GM15510 (cell line): ENCODE data around the gene C6orf118.

ENCODE experiments used
- POLR2A ChIP-seq: IDR thresholded peaks from 3 replicates; pipeline ENCODE4 v1.6.1; 2011; ENCODE audit warnings: borderline replicate concordance; ENCODE audit not compliant: insufficient read length; ENCODE audit errors: extremely low read depth

C6orf118 gene

GRCh38 chr6:165268987-165269386 is 40.4 kb downstream of the C6orf118 start:
- no peak for TF ChIP-seq POLR2A

- TF ChIP-seq POLR2A = no peak
These were observed 42.8 kb downstream of the C6orf118 start for GRCh38 chr6:165266621-165267020.

- TF ChIP-seq POLR2A = no peak
These were observed 43.2 kb downstream of the C6orf118 start for GRCh38 chr6:165266191-165266590.

- no peak for TF ChIP-seq POLR2A
These were observed 48.9 kb downstream of the C6orf118 start for GRCh38 chr6:165260462-165260861.

GRCh38 chr6:165249808-165250207 is 59.6 kb downstream of the C6orf118 start:
- TF ChIP-seq POLR2A = no peak

- TF ChIP-seq POLR2A = no peak
These were observed 63.7 kb downstream of the C6orf118 start for GRCh38 chr6:165245701-165246100.

GRCh38 chr6:165245287-165245686 is 64.1 kb downstream of the C6orf118 start:
- no peak for TF ChIP-seq POLR2A

- no peak for TF ChIP-seq POLR2A
These were observed 64.7 kb downstream of the C6orf118 start for GRCh38 chr6:165244524-165245247.

- TF ChIP-seq POLR2A = no peak
These were observed 65.6 kb downstream of the C6orf118 start for GRCh38 chr6:165243801-165244200.

GRCh38 chr6:165236326-165236725 is 73.1 kb downstream of the C6orf118 start:
- TF ChIP-seq POLR2A = no peak

- no peak for TF ChIP-seq POLR2A
These were observed 76.5 kb downstream of the C6orf118 start for GRCh38 chr6:165232731-165233488.

- no peak for TF ChIP-seq POLR2A
These were observed 77.5 kb downstream of the C6orf118 start for GRCh38 chr6:165231581-165232561.

- no peak for TF ChIP-seq POLR2A
These were observed 78.2 kb downstream of the C6orf118 start for GRCh38 chr6:165231177-165231576.
